A549 (cell line): Measurements from ENCODE around the gene SH3RF3. TPM values are rescaled to one million over a fixed set of nuclear protein-coding genes. Genes with fewer than 3 reads are reported as not detected.

Experiments used
- ATAC-seq, 2 experiments: fragments of 200-7000 bp in 1 of 2; fragments of >200 bp in 1 of 2; cut with Nextera tagmentation in 1 of 2; cut with Tn5 transposase in 1 of 2; 3 replicates each; pipeline versions ENCODE4 v1.8.0 to v1.9.1; 2018 to 2020; ENCODE audit warnings: mild to moderate bottlenecking in 1 of 2, moderate library complexity in 1 of 2
- CTCF ChIA-PET: fragments of 300-600 bp; sonication (Branson Sonifier 250); formaldehyde crosslinking; extraction: SDS; loops from one replicate; lab custom pipeline; 2021; ENCODE audit warnings: antibody characterized with exemption, inconsistent platforms; lab: Yijun Ruan, JAX
- POLR2A ChIA-PET: fragments of 350-600 bp; formaldehyde crosslinking; extraction: SDS; loops from one replicate; lab custom pipeline; 2021; ENCODE audit warnings: antibody characterized with exemption, inconsistent platforms; lab: Yijun Ruan, JAX
- DNase-seq, 2 experiments: peaks; one replicate each; pipeline versions ENCODE4 v3.0.0 to v3.0.0-alpha.2; 2011 to 2016; ENCODE audit warnings: low read depth in 1 of 2, low spot score in 1 of 2
- FAIRE-seq: peaks from 2 replicates; lab custom pipeline; 2011; peaks lifted over from hg19 to GRCh38; lab: Jason Lieb, UNC
- H3K27ac ChIP-seq, 2 experiments: fragments of >200 bp; sonication (Bioruptor Twin); formaldehyde crosslinking; 3 replicates each; pipeline ENCODE4 v1.5.1; 2016 to 2017
- H3K4me1 ChIP-seq: fragments of >200 bp; sonication (Bioruptor Twin); formaldehyde crosslinking; 3 replicates; pipeline ENCODE4 v1.6.1; 2016
- H3K4me2 ChIP-seq: fragments of >200 bp; sonication (Bioruptor Twin); formaldehyde crosslinking; 3 replicates; pipeline ENCODE4 v1.6.1; 2016
- H3K4me3 ChIP-seq: fragments of >200 bp; sonication (Bioruptor Twin); formaldehyde crosslinking; 3 replicates; pipeline ENCODE4 v1.5.1; 2016
- H3K9me3 ChIP-seq: fragments of >200 bp; sonication (Bioruptor Twin); formaldehyde crosslinking; 3 replicates; pipeline ENCODE4 v1.6.1; 2016
- CHD2 ChIP-seq: fragments of 150-350 bp; IDR thresholded peaks from 2 replicates; pipeline ENCODE4 v1.6.1; 2014; ENCODE audit warnings: low read length; ENCODE audit not compliant: partially characterized antibody
- CHD4 ChIP-seq: fragments of 200-600 bp; sonication (generic); IDR thresholded peaks from 2 replicates; pipeline ENCODE4 v1.6.1; 2016; ENCODE audit warnings: antibody characterized with exemption, mild to moderate bottlenecking, borderline replicate concordance
- ELK1 ChIP-seq: fragments of 150-350 bp; IDR thresholded peaks from 2 replicates; pipeline ENCODE4 v1.6.1; 2014; ENCODE audit warnings: low read depth, mild to moderate bottlenecking, low read length
- EP300 ChIP-seq, 2 experiments: fragments of >200 bp; sonication (Bioruptor Twin); formaldehyde crosslinking; IDR thresholded peaks; 2 replicates in 1 of 2; 3 replicates in 1 of 2; pipeline ENCODE4 v1.6.1; 2016 to 2017
- ESRRA ChIP-seq: fragments of 150-350 bp; IDR thresholded peaks from 2 replicates; pipeline ENCODE4 v1.6.1; 2014; ENCODE audit warnings: mild to moderate bottlenecking, low read length, borderline replicate concordance
- FOSB ChIP-seq: fragments of 250-450 bp; sonication (Bioruptor Pico); IDR thresholded peaks from 2 replicates; pipeline ENCODE4 v1.5.0; 2020; ENCODE audit warnings: mild to moderate bottlenecking, moderate library complexity
- GATA3 ChIP-seq: IDR thresholded peaks from 2 replicates; pipeline ENCODE4 v1.6.1; 2012; ENCODE audit warnings: borderline replicate concordance
- HDAC2 ChIP-seq: fragments of 200-600 bp; sonication (generic); IDR thresholded peaks from 2 replicates; pipeline ENCODE4 v1.6.1; 2016
- HEYL ChIP-seq: fragments of 250-450 bp; sonication (Bioruptor Pico); IDR thresholded peaks from 2 replicates; pipeline ENCODE4 v1.8.0; 2021; ENCODE audit warnings: mild to moderate bottlenecking, moderate library complexity
- HMGXB4 ChIP-seq: fragments of 250-450 bp; sonication (Bioruptor Pico); IDR thresholded peaks from 2 replicates; pipeline ENCODE4 v1.5.0; 2021; ENCODE audit warnings: mild to moderate bottlenecking, moderate library complexity, borderline replicate concordance
- HOXA7 ChIP-seq: fragments of 250-450 bp; sonication (Bioruptor Pico); IDR thresholded peaks from 2 replicates; pipeline ENCODE4 v1.5.0; 2020; ENCODE audit warnings: mild to moderate bottlenecking, moderate library complexity
- JUN ChIP-seq, 2 experiments: fragments of >200 bp; sonication (Bioruptor Twin); formaldehyde crosslinking; IDR thresholded peaks; 2 replicates in 1 of 2; 3 replicates in 1 of 2; pipeline ENCODE4 v1.6.1; 2016 to 2017
- KDM5A ChIP-seq: fragments of 200-600 bp; sonication (generic); IDR thresholded peaks from 2 replicates; pipeline ENCODE4 v1.6.1; 2016; ENCODE audit warnings: antibody characterized with exemption, mild to moderate bottlenecking
- NR3C1 ChIP-seq: fragments of >200 bp; sonication (Bioruptor Twin); formaldehyde crosslinking; IDR thresholded peaks from 3 replicates; pipeline ENCODE4 v1.6.1; 2017
- RAD21 ChIP-seq, 2 experiments: fragments of >200 bp in 1 of 2; sonication (Bioruptor Twin) in 1 of 2; formaldehyde crosslinking in 1 of 2; IDR thresholded peaks in 1 of 2; conservative IDR thresholded peaks in 1 of 2; 2 replicates in 1 of 2; 3 replicates in 1 of 2; pipeline ENCODE4 v1.6.1; 2012 to 2018; ENCODE audit warnings: inconsistent platforms in 1 of 2
- SREBF2 ChIP-seq: fragments of 450-650 bp; IDR thresholded peaks from 2 replicates; pipeline ENCODE4 v1.6.1; 2014; ENCODE audit warnings: mild to moderate bottlenecking, moderate library complexity
- ZFP36 ChIP-seq: fragments of 450-650 bp; IDR thresholded peaks from 2 replicates; pipeline ENCODE4 v1.6.1; 2014; ENCODE audit warnings: borderline replicate concordance; ENCODE audit not compliant: partially characterized antibody
- ZSCAN20 ChIP-seq: fragments of 250-450 bp; sonication (Bioruptor Pico); IDR thresholded peaks from 2 replicates; pipeline ENCODE4 v1.8.0; 2022; ENCODE audit warnings: mild to moderate bottlenecking, moderate library complexity
- WGBS: methylation state at CpG from one replicate; pipeline ENCODE4 v1.1.6; 2017; ENCODE audit errors: missing lambda C conversion rate; 5-methylcytosine and 5-hydroxymethylcytosine counted together
- polyA plus RNA-seq, 4 experiments: library from polyadenylated mRNA; depleted of rRNA in 3 of 4; stranded (reverse); fragments of >200 nt; fragmentation: RNase III in 1 of 4; extraction: RNeasy Plus Mini Kit Qiagen cat#74134 plus additional on column Dnase treatment in 1 of 4; gene quantifications; 2 replicates in 3 of 4; 3 replicates in 1 of 4; pipeline ENCODE4 v1.2.3, GENCODE V29; 2011 to 2017
- TF ChIP-seq, protein P1 (sequence below): fragments of >200 bp; sonication (Bioruptor Twin); formaldehyde crosslinking; IDR thresholded peaks from 3 replicates; pipeline ENCODE4 v1.6.1; 2016
- TF ChIP-seq, protein P2 (sequence below): fragments of 200-600 bp; sonication (generic); IDR thresholded peaks from 2 replicates; pipeline ENCODE4 v1.6.1; 2016; ENCODE audit warnings: antibody characterized with exemption, mild to moderate bottlenecking, moderate library complexity

SH3RF3 gene
- polyA plus RNA-seq, 2 of the 4 experiments (the other 2 are of a cell fraction), result 0.04 to 0.21 TPM

DNA sequence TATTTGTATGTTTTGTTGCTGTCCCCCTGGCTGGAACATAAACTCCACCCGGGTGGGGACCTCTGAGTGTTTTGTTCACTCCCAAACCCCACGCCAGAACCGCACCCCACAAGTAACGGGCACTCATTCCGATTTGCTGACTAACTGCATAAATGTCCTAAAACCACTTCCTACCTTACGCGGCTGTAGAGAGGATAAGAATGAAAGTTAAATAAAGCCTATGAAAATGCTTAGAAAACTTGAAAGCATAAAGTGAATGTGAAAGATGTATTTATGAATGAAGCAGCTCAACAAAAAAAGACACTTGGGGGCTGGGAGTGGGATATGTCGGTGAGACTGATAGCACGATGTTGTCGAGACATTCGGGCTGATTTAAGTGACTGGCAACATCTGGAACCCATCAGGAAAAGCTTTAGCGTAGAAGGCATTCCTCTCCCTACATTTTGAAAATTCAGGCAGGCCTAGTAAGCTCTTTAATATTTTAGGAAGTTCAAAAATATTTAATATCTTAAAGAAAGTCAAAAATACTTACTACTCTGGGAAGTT lies 206.7 kb downstream of the SH3RF3 start:
- no peak overlapping the region for H3K27ac ChIP-seq
- WGBS, result 66% methylated on average over 12 of the region's 12 CpGs

DNA sequence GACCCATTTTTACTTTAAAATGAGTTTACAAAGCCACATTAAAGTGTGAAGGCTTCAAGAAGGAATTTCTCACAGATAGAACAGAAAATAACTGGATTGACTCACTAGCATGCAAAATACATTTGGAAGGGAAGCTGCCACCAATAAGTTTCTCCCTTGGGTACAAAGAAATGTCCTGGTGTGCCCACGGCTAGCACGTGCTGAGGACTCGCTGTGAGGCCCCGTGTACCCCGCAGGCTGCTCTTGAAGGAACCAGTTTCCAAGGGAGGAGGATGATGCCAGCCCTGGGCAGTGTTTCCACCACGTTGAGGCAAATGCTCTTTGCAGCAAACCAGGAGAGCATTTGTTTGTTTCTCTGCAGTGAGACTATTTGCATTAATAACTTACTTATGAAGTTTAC lies 207.3 kb downstream of the SH3RF3 start:
- CTCF ChIA-PET, result no interaction called here

More for the DNA sequence above, 206.7 kb downstream of the SH3RF3 start:
- no peak for DNase-seq
- ChIA-PET CTCF (no interaction called here), POLR2A (interaction anchor here (0.6 kb wide), 1 partner anchor 243 kb away, joined by 3 read pairs; no protein-coding TSS in a partner anchor)
- FAIRE-seq, result no peak
- TF ChIP-seq HDAC2, result no peak
- TF ChIP-seq, protein P1, sequence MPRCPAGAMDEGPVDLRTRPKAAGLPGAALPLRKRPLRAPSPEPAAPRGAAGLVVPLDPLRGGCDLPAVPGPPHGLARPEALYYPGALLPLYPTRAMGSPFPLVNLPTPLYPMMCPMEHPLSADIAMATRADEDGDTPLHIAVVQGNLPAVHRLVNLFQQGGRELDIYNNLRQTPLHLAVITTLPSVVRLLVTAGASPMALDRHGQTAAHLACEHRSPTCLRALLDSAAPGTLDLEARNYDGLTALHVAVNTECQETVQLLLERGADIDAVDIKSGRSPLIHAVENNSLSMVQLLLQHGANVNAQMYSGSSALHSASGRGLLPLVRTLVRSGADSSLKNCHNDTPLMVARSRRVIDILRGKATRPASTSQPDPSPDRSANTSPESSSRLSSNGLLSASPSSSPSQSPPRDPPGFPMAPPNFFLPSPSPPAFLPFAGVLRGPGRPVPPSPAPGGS, result no peak
- Histone ChIP-seq H3K9me3 (no peaks in the 10 kb centered on the region), H3K4me3 (no peak overlapping the region), H3K4me1 (peaks cover 8% of the 10 kb centered on the region; the same call in 2 of the 3 replicates), H3K4me2 (no peak overlapping the region)
- no peak for ATAC-seq

DNA sequence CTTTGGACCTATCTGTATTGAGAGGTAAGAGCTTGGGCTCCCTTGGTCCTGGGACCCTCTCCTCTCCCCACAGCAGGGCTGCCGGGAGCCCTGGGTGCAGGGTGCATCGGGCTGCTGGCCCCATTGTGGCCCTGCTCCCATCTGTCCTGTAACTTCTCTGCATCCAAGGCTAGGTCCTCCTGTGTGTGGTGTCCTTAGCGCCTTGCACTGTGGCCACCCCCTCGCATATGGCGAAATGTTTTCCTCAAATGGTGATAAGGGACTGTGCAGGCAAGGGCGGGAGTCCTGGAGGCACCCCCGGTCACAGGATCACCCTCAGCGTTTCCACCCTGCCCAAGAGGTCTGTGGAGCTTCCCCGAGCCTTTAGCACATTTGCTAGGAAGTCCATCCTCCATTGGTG lies 208.2 kb downstream of the SH3RF3 start:
- no peak for ATAC-seq
- FAIRE-seq, result no peak
- H3K4me3 ChIP-seq, result no peak overlapping the region
- TF ChIP-seq ELK1 (no peak), CHD4 (no peak), HEYL (no peak)
- peaks cover 6% of the 10 kb centered on the region; the same call in 2 of the 3 replicates for H3K4me1 ChIP-seq
- no peaks in the 10 kb centered on the region for H3K9me3 ChIP-seq
- ChIA-PET POLR2A (no interaction called here), CTCF (interaction anchor here (0.6 to 1.6 kb wide), 2 partner anchors 173 to 1335 kb away, joined by 3 to 5 read pairs; no protein-coding TSS in a partner anchor)
- DNase-seq, result no peak
- no peak overlapping the region for H3K27ac ChIP-seq
- H3K4me2 ChIP-seq, result no peak overlapping the region
- WGBS, result 56% methylated on average over 7 of the region's 9 CpGs

More for the DNA sequence above, 207.3 kb downstream of the SH3RF3 start:
- Histone ChIP-seq H3K4me1 (peaks cover 8% of the 10 kb centered on the region; the same call in 2 of the 3 replicates), H3K27ac (no peak overlapping the region), H3K4me3 (no peak overlapping the region), H3K4me2 (no peak overlapping the region), H3K9me3 (no peaks in the 10 kb centered on the region)
- ATAC-seq (no peak), DNase-seq (no peak), FAIRE-seq (no peak)
- no peak for TF ChIP-seq SREBF2
- TF ChIP-seq ZSCAN20, result no peak
- no peak for TF ChIP-seq JUN (IDR thresholded peaks at IDR 0.05)
- no peak for TF ChIP-seq ZFP36
- TF ChIP-seq HMGXB4 (CRISPR knock-in tag), result no peak
- no peak for TF ChIP-seq CHD2
- TF ChIP-seq HOXA7 (CRISPR knock-in tag), result no peak
- TF ChIP-seq RAD21 (conservative IDR thresholded peaks at IDR 0.05 in 1 of 2, IDR thresholded peaks at IDR 0.05 in 1 of 2), result no peak
- TF ChIP-seq FOSB (CRISPR knock-in tag), result no peak
- TF ChIP-seq, protein P2, sequence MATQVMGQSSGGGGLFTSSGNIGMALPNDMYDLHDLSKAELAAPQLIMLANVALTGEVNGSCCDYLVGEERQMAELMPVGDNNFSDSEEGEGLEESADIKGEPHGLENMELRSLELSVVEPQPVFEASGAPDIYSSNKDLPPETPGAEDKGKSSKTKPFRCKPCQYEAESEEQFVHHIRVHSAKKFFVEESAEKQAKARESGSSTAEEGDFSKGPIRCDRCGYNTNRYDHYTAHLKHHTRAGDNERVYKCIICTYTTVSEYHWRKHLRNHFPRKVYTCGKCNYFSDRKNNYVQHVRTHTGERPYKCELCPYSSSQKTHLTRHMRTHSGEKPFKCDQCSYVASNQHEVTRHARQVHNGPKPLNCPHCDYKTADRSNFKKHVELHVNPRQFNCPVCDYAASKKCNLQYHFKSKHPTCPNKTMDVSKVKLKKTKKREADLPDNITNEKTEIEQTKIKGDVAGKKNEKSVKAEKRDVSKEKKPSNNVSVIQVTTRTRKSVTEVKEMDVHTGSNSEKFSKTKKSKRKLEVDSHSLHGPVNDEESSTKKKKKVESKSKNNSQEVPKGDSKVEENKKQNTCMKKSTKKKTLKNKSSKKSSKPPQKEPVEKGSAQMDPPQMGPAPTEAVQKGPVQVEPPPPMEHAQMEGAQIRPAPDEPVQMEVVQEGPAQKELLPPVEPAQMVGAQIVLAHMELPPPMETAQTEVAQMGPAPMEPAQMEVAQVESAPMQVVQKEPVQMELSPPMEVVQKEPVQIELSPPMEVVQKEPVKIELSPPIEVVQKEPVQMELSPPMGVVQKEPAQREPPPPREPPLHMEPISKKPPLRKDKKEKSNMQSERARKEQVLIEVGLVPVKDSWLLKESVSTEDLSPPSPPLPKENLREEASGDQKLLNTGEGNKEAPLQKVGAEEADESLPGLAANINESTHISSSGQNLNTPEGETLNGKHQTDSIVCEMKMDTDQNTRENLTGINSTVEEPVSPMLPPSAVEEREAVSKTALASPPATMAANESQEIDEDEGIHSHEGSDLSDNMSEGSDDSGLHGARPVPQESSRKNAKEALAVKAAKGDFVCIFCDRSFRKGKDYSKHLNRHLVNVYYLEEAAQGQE, result no peak
- TF ChIP-seq NR3C1, result no peak
- no peak for TF ChIP-seq EP300 (IDR thresholded peaks at IDR 0.05)
- TF ChIP-seq ESRRA, result no peak
- no peak for TF ChIP-seq KDM5A
- no peak for TF ChIP-seq GATA3
- WGBS, result 59% methylated on average over 6 of the region's 6 CpGs
- POLR2A ChIA-PET, result interaction anchor here (0.6 kb wide), 1 partner anchor 244 kb away, joined by 3 read pairs; no protein-coding TSS in a partner anchor
